NCI-H1105 treated with DMSO at 0.1 percent for 48 hours (cell line): ENCODE measurements around the gene CCDC110.

Source experiments
- DNase-seq: peaks from one replicate; lab custom pipeline; 2025; lab: John Stamatoyannopoulos, UW

Gene CCDC110

GRCh38 chr4:185472103-185472542, 590 bp upstream of the CCDC110 start:
- DNase-seq, result no peak

GRCh38 chr4:185470501-185471195, 885 bp downstream of the CCDC110 start:
- peak; percentile 60 for DNase-seq

- no peak for DNase-seq
Observed at GRCh38 chr4:185469580-185470154, 1.9 kb downstream of the CCDC110 start.

GRCh38 chr4:185468999-185469398, 2.5 kb downstream of the CCDC110 start:
- no peak for DNase-seq

- no peak for DNase-seq
Observed at GRCh38 chr4:185467991-185468390, 3.5 kb downstream of the CCDC110 start.

- DNase-seq, result no peak
Observed at GRCh38 chr4:185467101-185467500, 4.4 kb downstream of the CCDC110 start.

GRCh38 chr4:185465707-185466106, 5.8 kb downstream of the CCDC110 start:
- DNase-seq, result no peak

GRCh38 chr4:185464887-185465286, 6.6 kb downstream of the CCDC110 start:
- no peak for DNase-seq

GRCh38 chr4:185464183-185464582, 7.3 kb downstream of the CCDC110 start:
- DNase-seq, result no peak

- no peak for DNase-seq
Observed at GRCh38 chr4:185463541-185463940, 8.0 kb downstream of the CCDC110 start.

- no peak for DNase-seq
Observed at GRCh38 chr4:185461565-185461964, 10.0 kb downstream of the CCDC110 start.

GRCh38 chr4:185457136-185457535, 14.4 kb downstream of the CCDC110 start:
- DNase-seq, result peak; percentile 2

GRCh38 chr4:185456131-185456530, 15.4 kb downstream of the CCDC110 start:
- DNase-seq, result no peak

- no peak for DNase-seq
Observed at GRCh38 chr4:185445209-185445608, 26.3 kb downstream of the CCDC110 start.

GRCh38 chr4:185441479-185441878, 30.1 kb downstream of the CCDC110 start:
- DNase-seq, result no peak

GRCh38 chr4:185437809-185438208, 33.7 kb downstream of the CCDC110 start:
- DNase-seq, result no peak

- no peak for DNase-seq
Observed at GRCh38 chr4:185435466-185435865, 36.1 kb downstream of the CCDC110 start.

GRCh38 chr4:185429660-185430059, 41.9 kb downstream of the CCDC110 start:
- no peak for DNase-seq

- no peak for DNase-seq
Observed at GRCh38 chr4:185426960-185427688, 44.4 kb downstream of the CCDC110 start.

GRCh38 chr4:185425647-185426352, 45.7 kb downstream of the CCDC110 start, which contains the start of gene UFSP2:
UFSP2 (minus strand) TSS chr4:185425964; CDS start chr4:185425868, 96 bp downstream.
- peak; percentile 57 for DNase-seq

GRCh38 chr4:185424905-185425646, 46.5 kb downstream of the CCDC110 start:
- DNase-seq, result peak; percentile 14
